IMR-90 (cell line): Measurements from ENCODE around the gene HS3ST2. TPM values are rescaled to one million over a fixed set of nuclear protein-coding genes. Genes with fewer than 3 reads are reported as not detected.

Source experiments
- ATAC-seq: fragments of 200-7000 bp; cut with Tn5 transposase; 2 replicates; pipeline ENCODE4 v1.9.1; 2020; ENCODE audit warnings: low read depth, mild to moderate bottlenecking, moderate library complexity
- BruUV-seq: library from RNA; stranded (reverse); fragments of 400-500 nt; replicated peaks from 2 replicates; lab custom pipeline; 2021; lab: Mats Ljungman, UMichigan
- CTCF ChIA-PET: fragments of 300-600 bp; formaldehyde crosslinking; extraction: SDS; loops from one replicate; lab custom pipeline; 2021; ENCODE audit warnings: antibody characterized with exemption; lab: Yijun Ruan, JAX
- POLR2A ChIA-PET: fragments of 300-600 bp; sonication (Branson Sonifier 250); formaldehyde crosslinking; loops from one replicate; lab custom pipeline; 2022; ENCODE audit warnings: antibody characterized with exemption; ENCODE audit not compliant: unreplicated experiment; lab: Charles Lee
- DNase-seq: peaks from one replicate; pipeline ENCODE4 v3.0.0; 2013
- H2AFZ ChIP-seq: replicated peaks from 2 replicates; pipeline ENCODE3; 2013; ENCODE audit warnings: low read length, mild to moderate bottlenecking; ENCODE audit not compliant: poor library complexity
- H2AK5ac ChIP-seq: 2 replicates; pipeline ENCODE4 v1.6.1; 2013; ENCODE audit warnings: low read depth, low read length, inconsistent platforms
- H2AK9ac ChIP-seq: replicated peaks from 2 replicates; pipeline ENCODE3; 2013; ENCODE audit warnings: mild to moderate bottlenecking, low read depth, low read length, moderate library complexity; ENCODE audit not compliant: poor library complexity
- H2BK120ac ChIP-seq: 2 replicates; pipeline ENCODE4 v1.6.1; 2013; ENCODE audit warnings: low read depth, low read length, inconsistent platforms
- H2BK15ac ChIP-seq: 3 replicates; pipeline ENCODE4 v1.6.1; 2013; ENCODE audit warnings: low read depth, low read length, inconsistent platforms
- H2BK20ac ChIP-seq: 2 replicates; pipeline ENCODE4 v1.6.1; 2013; ENCODE audit warnings: low read depth, mild to moderate bottlenecking, inconsistent platforms, low read length, moderate library complexity
- H2BK5ac ChIP-seq: 2 replicates; pipeline ENCODE4 v1.6.1; 2013; ENCODE audit warnings: mild to moderate bottlenecking, low read depth, low read length, inconsistent platforms; ENCODE audit not compliant: poor library complexity, severe bottlenecking
- H3K14ac ChIP-seq: replicated peaks from 2 replicates; pipeline ENCODE4 v1.6.1; 2013; ENCODE audit warnings: low read depth, low read length, inconsistent platforms
- H3K18ac ChIP-seq: 2 replicates; pipeline ENCODE4 v1.6.1; 2013; ENCODE audit warnings: low read depth, low read length, control low read depth
- H3K23ac ChIP-seq: 2 replicates; pipeline ENCODE4 v1.6.1; 2013; ENCODE audit warnings: low read depth, low read length, inconsistent platforms
- H3K27ac ChIP-seq: 2 replicates; pipeline ENCODE4 v1.5.1; 2013; ENCODE audit warnings: mild to moderate bottlenecking, control low read depth, low read length; ENCODE audit not compliant: insufficient read depth
- H3K27me3 ChIP-seq: 2 replicates; pipeline ENCODE4 v1.6.1; 2013; ENCODE audit warnings: low read length; ENCODE audit not compliant: control insufficient read depth, insufficient read depth
- H3K36me3 ChIP-seq: 2 replicates; pipeline ENCODE4 v1.6.1; 2013; ENCODE audit warnings: low read length, mixed read lengths; ENCODE audit not compliant: control insufficient read depth, insufficient read depth
- H3K4ac ChIP-seq: 2 replicates; pipeline ENCODE4 v1.6.1; 2013; ENCODE audit warnings: low read depth, low read length, inconsistent platforms
- H3K4me1 ChIP-seq: 2 replicates; pipeline ENCODE4 v1.6.1; 2013; ENCODE audit warnings: low read length, mixed read lengths; ENCODE audit not compliant: control insufficient read depth, insufficient read depth
- H3K4me2 ChIP-seq: 2 replicates; pipeline ENCODE4 v1.6.1; 2013; ENCODE audit warnings: low read depth, mild to moderate bottlenecking, control low read depth, low read length, moderate library complexity
- H3K4me3 ChIP-seq: 2 replicates; pipeline ENCODE4 v1.5.1; 2013; ENCODE audit warnings: low read depth, mild to moderate bottlenecking, control low read depth, low read length, moderate library complexity; ENCODE audit not compliant: insufficient read depth
- H3K56ac ChIP-seq: 2 replicates; pipeline ENCODE4 v1.6.1; 2013; ENCODE audit warnings: low read length, inconsistent platforms; ENCODE audit not compliant: insufficient read depth; ENCODE audit errors: extremely low read depth
- H3K79me1 ChIP-seq, 2 experiments: 2 replicates each; pipeline ENCODE4 v1.6.1; 2013; ENCODE audit warnings: low read length in 2 of 2, inconsistent platforms in 1 of 2, low read depth in 1 of 2
- H3K9ac ChIP-seq: 2 replicates; pipeline ENCODE4 v1.6.1; 2013; ENCODE audit warnings: low read depth, low read length, control low read depth
- H3K9me1 ChIP-seq: 2 replicates; pipeline ENCODE4 v1.6.1; 2013; ENCODE audit warnings: low read length, inconsistent platforms; ENCODE audit not compliant: insufficient read depth
- H3K9me3 ChIP-seq: 2 replicates; pipeline ENCODE4 v1.6.1; 2013; ENCODE audit warnings: low read length; ENCODE audit not compliant: control insufficient read depth, insufficient read depth
- H4K20me1 ChIP-seq: 2 replicates; pipeline ENCODE4 v1.6.1; 2013; ENCODE audit warnings: low read length, inconsistent platforms; ENCODE audit not compliant: insufficient read depth
- H4K5ac ChIP-seq: 2 replicates; pipeline ENCODE4 v1.6.1; 2013; ENCODE audit warnings: mild to moderate bottlenecking, low read depth, low read length, control low read depth
- H4K8ac ChIP-seq, 2 experiments: 2 replicates each; pipeline ENCODE4 v1.6.1; 2013; ENCODE audit warnings: low read depth in 2 of 2, low read length in 2 of 2, control low read depth in 1 of 2, inconsistent platforms in 1 of 2
- H4K91ac ChIP-seq: 2 replicates; pipeline ENCODE4 v1.6.1; 2013; ENCODE audit warnings: low read depth, low read length, inconsistent platforms; ENCODE audit not compliant: insufficient read depth
- CEBPB ChIP-seq: IDR thresholded peaks from 2 replicates; pipeline ENCODE4 v1.6.1; 2012; ENCODE audit warnings: low read depth, low read length, improper control_type of control experiment
- CHD1 ChIP-seq: IDR thresholded peaks from 2 replicates; pipeline ENCODE4 v1.6.1; 2012; ENCODE audit warnings: low read depth, low read length, improper control_type of control experiment
- MAFK ChIP-seq: IDR thresholded peaks from 2 replicates; pipeline ENCODE4 v1.6.1; 2012; ENCODE audit warnings: low read depth, low read length, improper control_type of control experiment
- MAZ ChIP-seq: IDR thresholded peaks from 2 replicates; pipeline ENCODE4 v1.6.1; 2012; ENCODE audit warnings: low read depth, mild to moderate bottlenecking, low read length, improper control_type of control experiment, moderate library complexity, borderline replicate concordance
- POLR2A ChIP-seq: IDR thresholded peaks from 2 replicates; pipeline ENCODE4 v1.6.1; 2012; ENCODE audit warnings: mild to moderate bottlenecking, low read depth, low read length
- RCOR1 ChIP-seq: IDR thresholded peaks from 2 replicates; pipeline ENCODE4 v1.6.1; 2012; ENCODE audit warnings: mild to moderate bottlenecking, low read length, improper control_type of control experiment; ENCODE audit not compliant: insufficient replicate concordance
- SMC3 ChIP-seq: fragments of 150-350 bp; IDR thresholded peaks from 2 replicates; pipeline ENCODE4 v1.6.1; 2016; ENCODE audit warnings: low read depth, mild to moderate bottlenecking, antibody characterized with exemption, low read length, moderate library complexity
- dilution Hi-C: fragments of 300-500 bp; cut with HindIII; formaldehyde crosslinking; loops from one replicate; pipeline ENCODE4 v1.14.3; 2018; ENCODE audit warnings: low sequenced_read_pairs; ENCODE audit not compliant: unreplicated experiment
- in situ Hi-C: fragments of 300-500 bp; cut with MboI; formaldehyde crosslinking; loops from 3 replicates; pipeline ENCODE4 v1.14.3; 2019; ENCODE audit warnings: low sequenced_read_pairs, inconsistent platforms, mixed read lengths
- intact Hi-C: fragments of 100-400 bp; cut with micrococcal nuclease; formaldehyde crosslinking; loops from 2 replicates; pipeline ENCODE4 v1.10.0; 2022
- polyA plus RNA-seq, 3 experiments: library from polyadenylated mRNA; depleted of rRNA; stranded (reverse); fragments of >200 nt; gene quantifications; 2 replicates each; pipeline ENCODE4 v1.2.3, GENCODE V29; 2012; ENCODE audit warnings: low replicate concordance in 1 of 3
- total RNA-seq: library from RNA; depleted of rRNA; stranded (reverse); fragments of >200 nt; gene quantifications from 2 replicates; pipeline ENCODE4 v1.2.3, GENCODE V29; 2012
- TF ChIP-seq, protein P1 (sequence below): conservative IDR thresholded peaks from 2 replicates; pipeline ENCODE4 v1.5.1; 2012; ENCODE audit warnings: mild to moderate bottlenecking, low read depth, low read length, improper control_type of control experiment
- TF ChIP-seq, protein P2 (sequence below): fragments of 150-350 bp; IDR thresholded peaks from 2 replicates; pipeline ENCODE4 v1.6.1; 2016; ENCODE audit warnings: low read depth, mild to moderate bottlenecking, low read length, moderate library complexity, borderline replicate concordance

Gene HS3ST2
- total and polyA plus RNA-seq, 2 of the 4 experiments (the other 2 are of a cell fraction): not detected

DNA sequence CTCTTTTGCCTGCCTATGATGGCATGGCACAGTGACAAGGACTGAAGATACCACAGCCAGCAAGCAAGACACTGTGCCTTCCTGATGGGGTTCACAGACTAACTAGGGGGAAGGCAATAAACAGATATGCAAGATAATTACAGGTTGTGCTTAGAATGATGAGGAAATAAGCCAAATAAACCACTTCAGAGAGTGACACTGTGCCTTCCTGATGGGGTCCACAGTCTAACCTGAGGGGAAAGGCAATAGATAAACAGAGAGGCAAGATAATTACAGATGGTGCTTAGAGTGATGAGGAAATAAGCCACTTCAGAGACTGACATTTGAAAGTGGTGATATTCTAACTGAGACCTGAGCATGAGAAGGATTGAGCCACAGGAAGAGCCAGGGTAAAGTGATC is 84.2 kb downstream of the HS3ST2 start:
- Histone ChIP-seq H2BK20ac (no peak overlapping the region), H3K9me1 (no peaks in the 10 kb centered on the region; the same call in 1 of the 2 replicates), H2BK120ac (no peak overlapping the region), H2BK15ac (no peak overlapping the region), H3K79me1 (no peaks in the 10 kb centered on the region), H3K36me3 (no peaks in the 10 kb centered on the region), H3K9me3 (no peaks in the 10 kb centered on the region), H3K9ac (no peak overlapping the region), H3K56ac (no peak overlapping the region), H3K14ac (no peak overlapping the region), H4K8ac (no peak overlapping the region), H3K4me2 (no peak overlapping the region), H3K18ac (no peak overlapping the region), H3K4ac (no peak overlapping the region), H3K4me3 (no peak overlapping the region), H4K20me1 (no peaks in the 10 kb centered on the region), H4K91ac (no peak overlapping the region), H4K5ac (no peak overlapping the region), H2AK5ac (no peak overlapping the region), H2AFZ (no peak overlapping the region), H3K27me3 (no peaks in the 10 kb centered on the region; the same call in 1 of the 2 replicates), H2BK5ac (no peak overlapping the region), H3K23ac (no peak overlapping the region), H3K27ac (no peak overlapping the region), H3K4me1 (no peaks in the 10 kb centered on the region), H2AK9ac (no peak overlapping the region)
- intact Hi-C loops: no loop called here
- no TSS peak for BruUV-seq
- CTCF ChIA-PET: interaction anchor here (0.6 to 1.7 kb wide), 2 partner anchors 11 to 1258 kb away, joined by 3 read pairs; no protein-coding TSS in a partner anchor
- POLR2A ChIA-PET: no interaction called here
- TF ChIP-seq MAZ (no peak), POLR2A (no peak), MAFK (no peak), SMC3 (no peak), RCOR1 (no peak), CHD1 (no peak), CEBPB (no peak)
- TF ChIP-seq, protein P1, sequence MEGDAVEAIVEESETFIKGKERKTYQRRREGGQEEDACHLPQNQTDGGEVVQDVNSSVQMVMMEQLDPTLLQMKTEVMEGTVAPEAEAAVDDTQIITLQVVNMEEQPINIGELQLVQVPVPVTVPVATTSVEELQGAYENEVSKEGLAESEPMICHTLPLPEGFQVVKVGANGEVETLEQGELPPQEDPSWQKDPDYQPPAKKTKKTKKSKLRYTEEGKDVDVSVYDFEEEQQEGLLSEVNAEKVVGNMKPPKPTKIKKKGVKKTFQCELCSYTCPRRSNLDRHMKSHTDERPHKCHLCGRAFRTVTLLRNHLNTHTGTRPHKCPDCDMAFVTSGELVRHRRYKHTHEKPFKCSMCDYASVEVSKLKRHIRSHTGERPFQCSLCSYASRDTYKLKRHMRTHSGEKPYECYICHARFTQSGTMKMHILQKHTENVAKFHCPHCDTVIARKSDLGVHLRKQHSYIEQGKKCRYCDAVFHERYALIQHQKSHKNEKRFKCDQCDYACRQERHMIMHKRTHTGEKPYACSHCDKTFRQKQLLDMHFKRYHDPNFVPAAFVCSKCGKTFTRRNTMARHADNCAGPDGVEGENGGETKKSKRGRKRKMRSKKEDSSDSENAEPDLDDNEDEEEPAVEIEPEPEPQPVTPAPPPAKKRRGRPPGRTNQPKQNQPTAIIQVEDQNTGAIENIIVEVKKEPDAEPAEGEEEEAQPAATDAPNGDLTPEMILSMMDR: no peak
- TF ChIP-seq, protein P2, sequence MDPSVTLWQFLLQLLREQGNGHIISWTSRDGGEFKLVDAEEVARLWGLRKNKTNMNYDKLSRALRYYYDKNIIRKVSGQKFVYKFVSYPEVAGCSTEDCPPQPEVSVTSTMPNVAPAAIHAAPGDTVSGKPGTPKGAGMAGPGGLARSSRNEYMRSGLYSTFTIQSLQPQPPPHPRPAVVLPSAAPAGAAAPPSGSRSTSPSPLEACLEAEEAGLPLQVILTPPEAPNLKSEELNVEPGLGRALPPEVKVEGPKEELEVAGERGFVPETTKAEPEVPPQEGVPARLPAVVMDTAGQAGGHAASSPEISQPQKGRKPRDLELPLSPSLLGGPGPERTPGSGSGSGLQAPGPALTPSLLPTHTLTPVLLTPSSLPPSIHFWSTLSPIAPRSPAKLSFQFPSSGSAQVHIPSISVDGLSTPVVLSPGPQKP: no peak
- no peak for ATAC-seq
- DNase-seq: no peak
- in situ Hi-C loops: loop anchor here (10.0 kb wide), 1 partner anchor 537 kb away; no protein-coding TSS in a partner anchor
- dilution Hi-C loops: no loop called here
